ENCODE results near the gene GCM1. TPM values are rescaled to one million over a fixed set of nuclear protein-coding genes. Genes with fewer than 3 reads are reported as not detected.

GCM1 gene
- total RNA-seq, result under 1 TPM; 0.11 to 0.15 TPM
- not detected for polyA plus RNA-seq

DNA sequence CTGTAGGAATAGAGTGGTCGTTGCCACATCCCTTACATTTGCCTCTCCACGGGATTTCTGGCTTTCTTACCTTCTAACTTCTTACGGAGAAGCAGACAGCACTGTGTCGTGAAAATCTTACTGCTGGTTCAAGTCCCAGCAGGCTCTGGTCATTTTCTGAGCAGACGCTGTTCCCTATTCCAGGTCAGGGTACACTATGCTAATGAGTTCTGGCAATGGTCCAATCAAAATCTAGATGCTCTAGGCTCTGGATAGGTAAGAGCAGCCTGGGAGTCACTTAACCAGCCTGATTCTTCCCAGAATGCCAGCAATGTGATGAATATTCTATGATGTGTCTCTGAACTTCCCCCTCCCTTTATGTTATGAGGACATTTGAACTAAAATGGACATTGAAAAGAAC is at the start of gene GCM1:
TSS of gene GCM1 (minus strand) at position 158 of the 400 bp plus-strand sequence. CDS start 3,209 bp downstream, outside the sequence.
- Histone ChIP-seq H3K27me3 (ENCODE audit: insufficient read depth, low read length) (no peaks in the 10 kb centered on the region), H3K36me3 (ENCODE audit: insufficient read depth, low read length) (no peaks in the 10 kb centered on the region), H3K27ac (ENCODE audit: low read depth, low read length) (no peak within 1 kb of the TSS), H3K4me3 (ENCODE audit: low read length in 2 of 2) (no peak within 1 kb of the TSS), H3K9me3 (ENCODE audit: control insufficient read depth in 1 of 2, low read length in 2 of 2) (no peaks in the 10 kb centered on the region), H3K4me1 (ENCODE audit: insufficient read depth, low read length) (no peaks in the 10 kb centered on the region)
- DNase-seq, result no peak
- H3K27ac Mint-ChIP-seq, result no peak within 1 kb of the TSS
- no peaks in the 10 kb centered on the region for H3K36me3 Mint-ChIP-seq
- ChIA-PET CTCF (ENCODE audit: partially characterized antibody) (no interaction called here), POLR2A (ENCODE audit: partially characterized antibody) (no interaction called here)
- peaks cover 0 to 1% (median 0%) of the 10 kb centered on the region in 4 donors for H3K4me1 Mint-ChIP-seq
- peaks cover 0 to 7% (median 0%) of the 10 kb centered on the region in 8 donors for H3K9me3 Mint-ChIP-seq
- intact Hi-C loops (cut with micrococcal nuclease), result no loop called here
- H3K4me3 Mint-ChIP-seq, result no peak within 1 kb of the TSS
- peaks cover 2 to 14% of the 10 kb centered on the region in 2 donors for H3K27me3 Mint-ChIP-seq

- ChIA-PET POLR2A (ENCODE audit: partially characterized antibody) (no interaction called here), CTCF (ENCODE audit: partially characterized antibody) (no interaction called here)
- no peak for DNase-seq
- H3K27ac Mint-ChIP-seq, result no peak overlapping the region
- H3K27me3 Mint-ChIP-seq, result no peaks in the 10 kb centered on the region
- no peaks in the 10 kb centered on the region for H3K36me3 Mint-ChIP-seq
- peaks cover 0 to 7% (median 2%) of the 10 kb centered on the region in 4 donors for H3K4me1 Mint-ChIP-seq
- Histone ChIP-seq H3K36me3 (ENCODE audit: insufficient read depth, low read length) (no peaks in the 10 kb centered on the region), H3K27ac (ENCODE audit: low read depth, low read length) (no peak overlapping the region), H3K4me1 (ENCODE audit: insufficient read depth, low read length) (no peaks in the 10 kb centered on the region), H3K9me3 (ENCODE audit: control insufficient read depth in 1 of 2, low read length in 2 of 2) (no peaks in the 10 kb centered on the region), H3K4me3 (ENCODE audit: low read length in 2 of 2) (no peak overlapping the region), H3K27me3 (ENCODE audit: insufficient read depth, low read length) (no peaks in the 10 kb centered on the region)
- intact Hi-C loops (cut with micrococcal nuclease), result no loop called here
- peaks cover 0 to 3% (median 0%) of the 10 kb centered on the region in 8 donors for H3K9me3 Mint-ChIP-seq
- no peak overlapping the region for H3K4me3 Mint-ChIP-seq
Measured at GRCh38 chr6:53197553-53197952, 48.9 kb upstream of the GCM1 start.

GRCh38 chr6:53195048-53195447 is 46.4 kb upstream of the GCM1 start:
- Mint-ChIP-seq H3K36me3 (no peaks in the 10 kb centered on the region), H3K9me3 (peaks cover 0 to 3% (median 0%) of the 10 kb centered on the region in 8 donors), H3K27ac (peak overlapping the region in 1 of 7 donors; percentile 26), H3K27me3 (no peaks in the 10 kb centered on the region), H3K4me1 (peaks cover 0 to 14% (median 7%) of the 10 kb centered on the region in 4 donors), H3K4me3 (no peak overlapping the region)
- no peaks in the 10 kb centered on the region for H3K9me3 ChIP-seq (ENCODE audit: control insufficient read depth in 1 of 2, low read length in 2 of 2)
- H3K27ac ChIP-seq (ENCODE audit: low read depth, low read length), result no peak overlapping the region
- intact Hi-C loops (cut with micrococcal nuclease), result no loop called here
- ChIA-PET CTCF (ENCODE audit: partially characterized antibody) (no interaction called here), POLR2A (ENCODE audit: partially characterized antibody) (no interaction called here)
- DNase-seq, result no peak
- no peaks in the 10 kb centered on the region for H3K36me3 ChIP-seq (ENCODE audit: insufficient read depth, low read length)
- H3K4me1 ChIP-seq (ENCODE audit: insufficient read depth, low read length), result peaks cover 4% of the 10 kb centered on the region
- H3K27me3 ChIP-seq (ENCODE audit: insufficient read depth, low read length), result no peaks in the 10 kb centered on the region
- H3K4me3 ChIP-seq (ENCODE audit: low read length in 2 of 2), result no peak overlapping the region

GRCh38 chr6:53192682-53193188 is 44.1 kb upstream of the GCM1 start:
- Mint-ChIP-seq H3K36me3 (no peaks in the 10 kb centered on the region), H3K27ac (no peak overlapping the region), H3K9me3 (peaks cover 0 to 2% (median 0%) of the 10 kb centered on the region in 8 donors), H3K4me3 (no peak overlapping the region), H3K27me3 (no peaks in the 10 kb centered on the region), H3K4me1 (peaks cover 6 to 23% (median 15%) of the 10 kb centered on the region in 4 donors)
- DNase-seq, result no peak
- Histone ChIP-seq H3K4me3 (ENCODE audit: low read length in 2 of 2) (no peak overlapping the region), H3K27ac (ENCODE audit: low read depth, low read length) (no peak overlapping the region), H3K9me3 (ENCODE audit: control insufficient read depth in 1 of 2, low read length in 2 of 2) (no peaks in the 10 kb centered on the region), H3K36me3 (ENCODE audit: insufficient read depth, low read length) (no peaks in the 10 kb centered on the region), H3K4me1 (ENCODE audit: insufficient read depth, low read length) (peaks cover 15% of the 10 kb centered on the region), H3K27me3 (ENCODE audit: insufficient read depth, low read length) (no peaks in the 10 kb centered on the region)
- POLR2A ChIA-PET (ENCODE audit: partially characterized antibody), result no interaction called here
- CTCF ChIA-PET (ENCODE audit: partially characterized antibody), result interaction anchor here (1.8 kb wide), 1 partner anchor 218 kb away, joined by 4 read pairs; no protein-coding TSS in a partner anchor
- intact Hi-C loops (cut with micrococcal nuclease), result no loop called here

DNA sequence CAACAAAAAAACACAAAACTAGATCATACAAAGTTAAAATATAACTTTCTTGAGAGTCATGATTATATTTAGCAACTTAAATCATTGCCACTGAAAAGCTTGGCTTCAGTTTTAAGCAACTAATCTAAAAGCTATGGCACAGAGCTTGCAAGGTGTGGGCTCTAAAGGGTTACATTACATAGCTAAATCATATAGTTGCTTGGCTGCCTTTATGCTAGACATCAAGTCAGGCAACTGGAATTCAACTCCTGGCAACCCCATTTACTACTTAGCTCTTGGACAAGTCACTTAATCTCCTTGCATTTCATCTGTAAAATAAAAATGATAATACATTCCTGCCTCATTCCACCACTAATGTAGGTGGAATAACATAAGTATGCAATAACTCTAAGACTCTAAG is 40.9 kb upstream of the GCM1 start:
- Mint-ChIP-seq H3K36me3 (no peaks in the 10 kb centered on the region), H3K27me3 (no peaks in the 10 kb centered on the region), H3K4me3 (peak overlapping the region in 1 of 8 donors; percentile 7), H3K4me1 (peaks cover 6 to 23% (median 19%) of the 10 kb centered on the region in 4 donors), H3K27ac (no peak overlapping the region), H3K9me3 (no peaks in the 10 kb centered on the region)
- Histone ChIP-seq H3K4me3 (ENCODE audit: low read length in 2 of 2) (no peak overlapping the region), H3K27ac (ENCODE audit: low read depth, low read length) (no peak overlapping the region), H3K27me3 (ENCODE audit: insufficient read depth, low read length) (no peaks in the 10 kb centered on the region), H3K4me1 (ENCODE audit: insufficient read depth, low read length) (peaks cover 22% of the 10 kb centered on the region), H3K36me3 (ENCODE audit: insufficient read depth, low read length) (no peaks in the 10 kb centered on the region), H3K9me3 (ENCODE audit: control insufficient read depth in 1 of 2, low read length in 2 of 2) (no peaks in the 10 kb centered on the region)
- DNase-seq, result no peak
- intact Hi-C loops (cut with micrococcal nuclease), result loop anchor here (5.0 kb wide), 2 partner anchors 103 to 158 kb away; partner anchors contain the start of gene ELOVL5
- POLR2A ChIA-PET (ENCODE audit: partially characterized antibody), result interaction anchor here (1.7 kb wide), 1 partner anchor 171 kb away, joined by 3 read pairs; no protein-coding TSS in a partner anchor
- CTCF ChIA-PET (ENCODE audit: partially characterized antibody), result interaction anchor here (0.8 to 3.3 kb wide), 3 partner anchors 11 to 295 kb away, joined by 3 to 12 read pairs (median 3); no protein-coding TSS in a partner anchor

DNA sequence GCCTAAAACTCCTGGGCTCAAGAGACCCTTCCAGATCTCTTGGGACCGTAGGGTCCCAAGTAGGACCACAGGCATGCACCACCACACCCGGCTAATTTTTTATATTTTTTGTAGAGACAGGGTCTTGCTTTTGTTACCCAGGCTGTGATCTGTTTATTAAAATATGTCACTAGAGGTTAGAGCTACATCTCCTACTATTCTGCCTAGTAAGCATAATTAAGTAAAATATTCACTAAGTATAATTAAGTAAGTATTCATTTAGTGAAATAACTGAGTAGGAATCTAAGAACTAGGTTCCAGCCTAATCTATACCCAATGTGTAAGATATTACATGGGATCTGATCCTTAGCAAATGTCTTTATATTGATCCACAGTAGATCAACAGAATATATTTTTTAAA is 40.2 kb upstream of the GCM1 start:
- Mint-ChIP-seq H3K4me3 (peak overlapping the region in 6 of 8 donors; percentile 69 to 91 (median 79)), H3K27ac (peak overlapping the region in 5 of 7 donors; percentile 24 to 95 (median 61)), H3K4me1 (peaks cover 6 to 23% (median 20%) of the 10 kb centered on the region in 4 donors), H3K9me3 (no peaks in the 10 kb centered on the region), H3K36me3 (no peaks in the 10 kb centered on the region), H3K27me3 (no peaks in the 10 kb centered on the region)
- no peaks in the 10 kb centered on the region for H3K36me3 ChIP-seq (ENCODE audit: insufficient read depth, low read length)
- peaks cover 22% of the 10 kb centered on the region for H3K4me1 ChIP-seq (ENCODE audit: insufficient read depth, low read length)
- no peak overlapping the region for H3K4me3 ChIP-seq (ENCODE audit: low read length in 2 of 2)
- POLR2A ChIA-PET (ENCODE audit: partially characterized antibody), result interaction anchor here (0.9 to 1.7 kb wide), 5 partner anchors 10 to 172 kb away, joined by 3 to 5 read pairs (median 3); no protein-coding TSS in a partner anchor
- H3K27ac ChIP-seq (ENCODE audit: low read depth, low read length), result no peak overlapping the region
- H3K27me3 ChIP-seq (ENCODE audit: insufficient read depth, low read length), result no peaks in the 10 kb centered on the region
- H3K9me3 ChIP-seq (ENCODE audit: control insufficient read depth in 1 of 2, low read length in 2 of 2), result no peaks in the 10 kb centered on the region
- CTCF ChIA-PET (ENCODE audit: partially characterized antibody), result interaction anchor here (1.0 to 3.3 kb wide), 7 partner anchors 16 to 249 kb away, joined by 3 to 12 read pairs (median 4); no protein-coding TSS in a partner anchor
- DNase-seq, result no peak
- intact Hi-C loops (cut with micrococcal nuclease), result loop anchor here (5.0 kb wide), 2 partner anchors 103 to 158 kb away; partner anchors contain the start of gene ELOVL5

DNA sequence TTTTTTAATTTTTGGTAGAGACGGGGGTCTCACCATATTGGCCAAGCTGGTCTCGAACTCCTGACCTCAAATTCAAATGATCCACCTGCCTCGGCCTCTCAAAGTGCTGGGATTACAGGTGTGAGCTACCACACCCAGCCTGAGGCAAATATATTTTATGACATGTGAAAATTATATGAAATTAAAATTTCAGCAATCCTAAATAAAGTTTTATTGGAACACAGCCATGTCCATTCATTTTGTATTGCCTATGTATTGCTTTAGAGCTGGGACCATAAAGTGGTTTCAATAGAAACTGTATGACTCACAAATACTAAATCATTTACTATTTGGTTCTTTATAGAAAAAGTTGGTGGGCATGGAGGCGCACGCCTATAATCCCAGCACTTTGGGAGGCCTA is 32.0 kb upstream of the GCM1 start:
- no peak overlapping the region for H3K27ac Mint-ChIP-seq
- H3K27ac ChIP-seq (ENCODE audit: low read depth, low read length), result no peak overlapping the region
- POLR2A ChIA-PET (ENCODE audit: partially characterized antibody), result interaction anchor here (0.6 kb wide), 1 partner anchor 238 kb away, joined by 3 read pairs; no protein-coding TSS in a partner anchor

More for the DNA sequence above, 32.0 kb upstream of the GCM1 start:
- H3K27me3 Mint-ChIP-seq, result no peaks in the 10 kb centered on the region
- intact Hi-C loops (cut with micrococcal nuclease), result no loop called here
- H3K4me3 ChIP-seq (ENCODE audit: low read length in 2 of 2), result no peak overlapping the region
- no peaks in the 10 kb centered on the region for H3K27me3 ChIP-seq (ENCODE audit: insufficient read depth, low read length)
- no peaks in the 10 kb centered on the region for H3K9me3 Mint-ChIP-seq
- no peaks in the 10 kb centered on the region for H3K4me1 ChIP-seq (ENCODE audit: insufficient read depth, low read length)
- CTCF ChIA-PET (ENCODE audit: partially characterized antibody), result interaction anchor here (3.5 kb wide), 1 partner anchor 8 kb away, joined by 16 read pairs; no protein-coding TSS in a partner anchor
- no peaks in the 10 kb centered on the region for H3K9me3 ChIP-seq (ENCODE audit: control insufficient read depth in 1 of 2, low read length in 2 of 2)
- no peak overlapping the region for H3K4me3 Mint-ChIP-seq
- no peaks in the 10 kb centered on the region for H3K36me3 ChIP-seq (ENCODE audit: insufficient read depth, low read length)
- peaks cover 5 to 7% (median 6%) of the 10 kb centered on the region in 4 donors for H3K4me1 Mint-ChIP-seq
- no peak for DNase-seq
- H3K36me3 Mint-ChIP-seq, result no peaks in the 10 kb centered on the region

Measured in CD4-positive, alpha-beta memory T cell (primary cell).